Measurements from ENCODE around the gene S1PR3.

The S1PR3 gene

DNA sequence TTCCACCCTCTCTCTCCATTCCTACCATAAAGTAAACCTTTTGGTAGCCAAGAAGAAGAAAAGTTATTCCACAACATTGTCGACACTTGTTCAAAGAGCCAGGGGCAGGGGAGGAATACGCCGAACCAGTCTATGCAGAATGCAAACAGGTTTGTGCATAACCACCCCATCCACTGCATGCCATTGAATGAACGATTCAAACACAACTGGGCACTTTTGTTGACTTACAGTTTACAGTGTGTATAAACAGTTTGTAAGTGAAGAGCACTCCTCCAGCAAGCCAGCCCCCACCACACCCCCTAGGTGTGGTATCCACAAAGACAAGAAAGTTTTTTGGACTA lies 6.8 kb upstream of the S1PR3 start:
- Histone ChIP-seq H3K9ac (ENCODE audit: low read length) (no peak overlapping the region), H3K4me3 (ENCODE audit: low read length) (no peak overlapping the region), H3K9me3 (ENCODE audit: control insufficient read depth, low read depth, low read length) (peaks cover 5% of the 10 kb centered on the region), H3K4me1 (ENCODE audit: control insufficient read depth, low read depth, low read length) (peaks cover 7% of the 10 kb centered on the region), H3K27ac (ENCODE audit: low read length) (no peak overlapping the region), H3K27me3 (ENCODE audit: control insufficient read depth, insufficient read depth, low read length) (peaks cover 2% of the 10 kb centered on the region), H3K36me3 (ENCODE audit: control insufficient read depth, low read depth, low read length) (no peaks in the 10 kb centered on the region)

DNA sequence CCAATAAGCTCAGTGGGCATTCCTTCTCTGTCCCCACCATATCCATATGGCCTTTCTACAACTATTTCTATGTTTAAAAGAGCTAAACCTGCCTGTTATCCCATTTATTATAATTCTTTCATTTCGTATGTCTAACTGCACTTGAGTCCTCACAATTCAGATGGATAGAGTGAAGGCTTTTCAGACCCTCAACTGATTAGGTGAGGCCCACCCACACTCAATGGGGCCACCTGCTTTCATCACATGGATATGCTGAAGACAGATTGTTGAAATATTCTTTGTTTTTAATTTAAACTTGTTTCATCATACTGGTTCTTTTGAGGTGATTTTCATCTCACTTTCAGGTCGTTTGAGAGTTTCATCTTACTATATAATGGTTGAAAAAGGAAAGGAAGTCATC lies 5.7 kb upstream of the S1PR3 start:
- Histone ChIP-seq H3K4me3 (ENCODE audit: low read length) (no peak overlapping the region), H3K27me3 (ENCODE audit: control insufficient read depth, insufficient read depth, low read length) (peaks cover 7% of the 10 kb centered on the region), H3K4me1 (ENCODE audit: control insufficient read depth, low read depth, low read length) (peaks cover 16% of the 10 kb centered on the region), H3K9me3 (ENCODE audit: control insufficient read depth, low read depth, low read length) (peaks cover 4% of the 10 kb centered on the region), H3K27ac (ENCODE audit: low read length) (no peak overlapping the region), H3K9ac (ENCODE audit: low read length) (no peak overlapping the region), H3K36me3 (ENCODE audit: control insufficient read depth, low read depth, low read length) (no peaks in the 10 kb centered on the region)

DNA sequence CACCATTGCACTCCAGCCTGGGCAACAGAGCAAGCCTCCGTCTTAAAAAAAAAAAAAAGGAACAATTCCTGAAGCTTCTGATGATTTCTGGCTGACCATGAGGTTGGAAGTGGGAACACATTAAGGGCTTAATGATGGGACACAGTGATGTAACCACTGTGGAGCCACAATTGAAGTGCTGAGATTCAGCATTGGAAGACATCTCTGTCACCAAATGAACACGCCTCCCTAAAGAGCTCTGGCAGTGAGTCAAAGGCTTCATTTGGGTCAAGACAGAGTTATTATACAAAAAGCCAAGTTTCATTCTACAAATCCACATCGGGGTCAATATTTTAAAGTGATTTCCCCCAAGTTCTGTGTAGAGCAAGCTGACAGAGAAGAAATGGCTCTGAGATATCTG lies 4.5 kb upstream of the S1PR3 start:
- H3K9me3 ChIP-seq (ENCODE audit: control insufficient read depth, low read depth, low read length) = no peaks in the 10 kb centered on the region
- H3K4me3 ChIP-seq (ENCODE audit: low read length) = no peak overlapping the region
- no peak overlapping the region for H3K9ac ChIP-seq (ENCODE audit: low read length)
- H3K36me3 ChIP-seq (ENCODE audit: control insufficient read depth, low read depth, low read length) = no peaks in the 10 kb centered on the region
- H3K27ac ChIP-seq (ENCODE audit: low read length) = no peak overlapping the region
- H3K4me1 ChIP-seq (ENCODE audit: control insufficient read depth, low read depth, low read length) = peaks cover 16% of the 10 kb centered on the region
- H3K27me3 ChIP-seq (ENCODE audit: control insufficient read depth, insufficient read depth, low read length) = peaks cover 7% of the 10 kb centered on the region

DNA sequence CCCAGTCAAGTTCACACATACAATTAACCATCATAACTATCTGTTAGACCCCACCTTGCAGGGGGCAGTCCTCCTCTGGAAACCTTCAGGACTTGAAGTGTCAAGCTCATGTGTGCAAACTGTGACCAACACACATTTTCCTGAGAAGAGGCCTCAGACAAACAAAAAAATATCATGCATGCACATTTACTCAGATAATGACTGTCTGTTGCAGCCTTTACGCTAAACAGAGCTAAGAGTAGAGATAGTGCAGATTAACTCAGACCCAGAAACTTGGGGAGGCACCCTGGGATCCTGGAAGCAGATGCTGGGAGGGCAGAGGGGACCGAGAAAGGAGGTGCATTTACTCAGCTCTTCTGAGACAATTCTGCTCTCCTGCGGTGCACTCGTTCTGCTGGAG lies 3.6 kb upstream of the S1PR3 start:
- no peaks in the 10 kb centered on the region for H3K9me3 ChIP-seq (ENCODE audit: control insufficient read depth, low read depth, low read length)
- no peak overlapping the region for H3K4me3 ChIP-seq (ENCODE audit: low read length)
- peaks cover 16% of the 10 kb centered on the region for H3K27me3 ChIP-seq (ENCODE audit: control insufficient read depth, insufficient read depth, low read length)
- no peak overlapping the region for H3K9ac ChIP-seq (ENCODE audit: low read length)
- H3K4me1 ChIP-seq (ENCODE audit: control insufficient read depth, low read depth, low read length) = peaks cover 22% of the 10 kb centered on the region
- H3K36me3 ChIP-seq (ENCODE audit: control insufficient read depth, low read depth, low read length) = no peaks in the 10 kb centered on the region
- no peak overlapping the region for H3K27ac ChIP-seq (ENCODE audit: low read length)

DNA sequence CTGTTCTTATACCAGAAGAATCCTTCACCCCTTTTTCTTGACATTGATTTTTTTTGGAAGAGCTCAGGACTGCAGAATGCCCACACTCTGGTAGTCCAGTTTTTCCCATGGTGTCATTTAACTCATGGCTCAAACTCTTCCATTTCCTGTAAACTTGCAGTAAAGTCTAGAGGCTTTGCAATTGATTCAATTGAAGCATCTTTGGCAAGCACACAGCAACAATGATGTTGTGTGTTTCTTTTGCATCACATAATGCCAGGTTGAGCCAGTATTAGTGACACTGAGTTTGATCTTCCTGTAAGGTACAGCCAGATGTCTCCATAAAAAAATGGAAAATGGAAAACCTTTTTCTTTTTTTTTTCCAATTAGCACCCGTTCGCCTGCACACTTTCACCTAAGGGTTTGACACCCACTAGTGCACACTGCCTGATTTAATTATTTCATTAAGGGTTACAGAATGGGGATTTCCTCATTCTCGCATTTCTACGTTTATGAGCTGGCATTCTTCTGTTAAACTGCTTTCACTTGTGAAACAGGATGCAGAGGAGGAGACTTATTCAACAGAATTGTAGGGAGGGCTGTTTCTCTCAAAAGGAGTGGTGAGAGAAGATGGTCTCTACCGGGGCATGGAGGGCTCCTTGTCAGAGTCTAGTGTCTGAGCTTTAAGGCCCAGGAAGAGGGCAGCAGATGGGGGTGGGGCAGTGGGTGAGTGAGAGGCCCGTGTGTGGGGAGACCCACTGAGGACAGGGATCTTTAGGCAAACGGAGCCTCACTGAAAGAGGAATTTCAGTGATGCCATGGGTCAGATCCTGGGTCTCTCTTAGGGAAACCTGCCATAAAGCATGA lies 2.2 kb upstream of the S1PR3 start:
- Histone ChIP-seq H3K9me3 (ENCODE audit: control insufficient read depth, low read depth, low read length) (no peaks in the 10 kb centered on the region), H3K27me3 (ENCODE audit: control insufficient read depth, insufficient read depth, low read length) (peaks cover 20% of the 10 kb centered on the region), H3K27ac (ENCODE audit: low read length) (no peak overlapping the region), H3K9ac (ENCODE audit: low read length) (no peak overlapping the region), H3K4me1 (ENCODE audit: control insufficient read depth, low read depth, low read length) (peaks cover 22% of the 10 kb centered on the region), H3K4me3 (ENCODE audit: low read length) (no peak overlapping the region), H3K36me3 (ENCODE audit: control insufficient read depth, low read depth, low read length) (no peaks in the 10 kb centered on the region)

DNA sequence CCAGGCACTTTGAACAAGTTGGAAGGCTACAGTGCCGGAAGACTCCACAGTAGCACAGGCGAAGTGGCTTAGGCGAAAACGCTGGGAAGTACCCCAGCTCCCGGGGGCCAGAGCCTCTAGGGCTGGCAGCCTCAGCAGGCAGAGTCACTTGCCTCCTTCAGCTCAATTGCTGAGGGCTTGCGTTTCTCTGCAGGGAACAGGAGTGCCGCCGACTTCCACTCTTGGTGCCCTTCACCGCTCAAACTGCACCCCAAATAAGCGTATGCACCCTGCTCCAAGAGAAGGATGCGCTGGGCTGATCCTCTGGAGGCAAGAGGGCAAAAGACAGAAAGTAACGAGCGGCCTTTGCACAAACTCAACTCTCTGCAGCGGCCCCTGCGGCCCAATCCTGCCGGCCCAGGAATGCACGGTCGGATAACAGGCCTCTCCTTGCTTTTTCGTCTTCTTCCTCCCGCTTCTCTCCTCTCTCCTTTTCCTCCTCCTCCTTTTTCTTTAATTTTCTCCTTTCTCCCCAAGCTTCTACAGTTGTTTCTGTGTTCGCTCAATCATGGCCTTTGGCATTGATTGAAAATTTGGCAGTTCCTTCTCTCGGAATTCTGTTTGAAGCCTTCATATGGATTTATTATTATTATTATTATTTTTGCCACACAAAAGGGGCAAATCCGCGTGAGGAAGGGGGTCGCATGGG lies 1.1 kb upstream of the S1PR3 start:
- peaks cover 20% of the 10 kb centered on the region for H3K27me3 ChIP-seq (ENCODE audit: control insufficient read depth, insufficient read depth, low read length)
- H3K9ac ChIP-seq (ENCODE audit: low read length) = peak overlapping the region; percentile 58
- no peak overlapping the region for H3K27ac ChIP-seq (ENCODE audit: low read length)
- H3K9me3 ChIP-seq (ENCODE audit: control insufficient read depth, low read depth, low read length) = no peaks in the 10 kb centered on the region
- H3K36me3 ChIP-seq (ENCODE audit: control insufficient read depth, low read depth, low read length) = no peaks in the 10 kb centered on the region
- H3K4me3 ChIP-seq (ENCODE audit: low read length) = peak overlapping the region; percentile 93
- H3K4me1 ChIP-seq (ENCODE audit: control insufficient read depth, low read depth, low read length) = peaks cover 22% of the 10 kb centered on the region

DNA sequence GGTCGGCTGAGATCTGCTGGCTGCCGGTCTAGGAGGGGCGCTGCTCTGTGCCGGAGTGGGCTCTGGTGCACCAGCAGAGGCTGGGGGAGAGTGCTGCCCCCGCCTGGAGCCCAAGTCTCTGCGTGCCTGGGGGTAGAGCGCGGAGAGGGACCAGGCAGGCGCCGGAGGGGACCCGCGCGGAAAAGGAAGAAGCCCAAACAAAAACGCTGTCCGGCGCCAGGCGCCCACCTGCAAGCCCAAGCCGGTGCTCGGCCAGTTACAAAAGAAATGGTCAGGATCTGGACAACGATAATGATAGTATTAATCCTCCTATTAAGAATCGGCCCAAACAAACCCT lies 571 bp upstream of the S1PR3 start:
- peaks cover 20% of the 10 kb centered on the region for H3K27me3 ChIP-seq (ENCODE audit: control insufficient read depth, insufficient read depth, low read length)
- no peaks in the 10 kb centered on the region for H3K9me3 ChIP-seq (ENCODE audit: control insufficient read depth, low read depth, low read length)
- H3K27ac ChIP-seq (ENCODE audit: low read length) = no peak overlapping the region
- peak overlapping the region; percentile 93 for H3K4me3 ChIP-seq (ENCODE audit: low read length)
- H3K36me3 ChIP-seq (ENCODE audit: control insufficient read depth, low read depth, low read length) = no peaks in the 10 kb centered on the region
- peak overlapping the region; percentile 58 for H3K9ac ChIP-seq (ENCODE audit: low read length)
- peaks cover 22% of the 10 kb centered on the region for H3K4me1 ChIP-seq (ENCODE audit: control insufficient read depth, low read depth, low read length)

DNA sequence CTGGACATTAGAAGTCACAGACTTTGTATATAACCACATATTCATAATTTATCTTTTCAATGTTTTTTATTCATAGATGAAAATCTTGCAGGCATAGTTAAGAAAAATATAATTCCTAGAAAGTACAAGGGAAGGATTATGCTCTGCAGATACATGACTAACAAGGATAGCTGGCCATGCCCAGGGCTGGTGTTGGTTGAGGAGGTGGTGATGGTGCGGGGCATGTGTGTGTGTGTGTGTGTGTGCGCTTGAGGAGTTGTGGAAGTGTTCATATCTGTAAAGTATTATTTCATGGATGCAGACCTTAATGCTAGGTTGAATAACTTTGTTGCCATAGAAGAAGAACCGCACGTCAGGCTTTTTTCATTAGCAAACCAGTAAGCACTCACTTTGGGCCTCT lies 1.3 kb downstream of the S1PR3 start:
- H3K27ac ChIP-seq (ENCODE audit: low read length) = no peak overlapping the region
- peaks cover 22% of the 10 kb centered on the region for H3K4me1 ChIP-seq (ENCODE audit: control insufficient read depth, low read depth, low read length)
- no peak overlapping the region for H3K9ac ChIP-seq (ENCODE audit: low read length)
- H3K9me3 ChIP-seq (ENCODE audit: control insufficient read depth, low read depth, low read length) = no peaks in the 10 kb centered on the region
- H3K27me3 ChIP-seq (ENCODE audit: control insufficient read depth, insufficient read depth, low read length) = peaks cover 20% of the 10 kb centered on the region
- peaks cover 4% of the 10 kb centered on the region for H3K36me3 ChIP-seq (ENCODE audit: control insufficient read depth, low read depth, low read length)
- peak overlapping the region; percentile 93 for H3K4me3 ChIP-seq (ENCODE audit: low read length)

DNA sequence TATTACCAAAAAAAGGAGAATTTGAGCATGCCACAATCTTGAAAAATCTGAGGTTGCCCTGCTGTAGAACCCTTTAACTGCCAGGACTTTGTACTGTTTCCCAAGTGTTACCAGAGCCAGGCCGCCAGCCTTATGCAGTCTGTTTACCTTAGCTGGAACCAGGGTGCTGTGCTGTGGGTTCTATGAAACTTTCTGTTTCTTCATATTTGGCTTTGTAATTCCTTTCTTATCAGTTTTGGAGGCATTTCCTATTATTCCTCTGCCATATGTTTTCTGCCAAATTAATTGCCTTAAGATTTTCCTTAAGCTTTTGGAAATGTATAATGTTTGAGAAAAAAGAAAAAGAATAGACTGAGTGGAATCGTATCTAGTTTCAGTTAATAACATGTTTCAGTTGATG lies 2.1 kb downstream of the S1PR3 start:
- peaks cover 4% of the 10 kb centered on the region for H3K36me3 ChIP-seq (ENCODE audit: control insufficient read depth, low read depth, low read length)
- no peaks in the 10 kb centered on the region for H3K9me3 ChIP-seq (ENCODE audit: control insufficient read depth, low read depth, low read length)
- H3K4me3 ChIP-seq (ENCODE audit: low read length) = no peak overlapping the region
- H3K4me1 ChIP-seq (ENCODE audit: control insufficient read depth, low read depth, low read length) = peaks cover 22% of the 10 kb centered on the region
- no peak overlapping the region for H3K27ac ChIP-seq (ENCODE audit: low read length)
- peaks cover 20% of the 10 kb centered on the region for H3K27me3 ChIP-seq (ENCODE audit: control insufficient read depth, insufficient read depth, low read length)
- H3K9ac ChIP-seq (ENCODE audit: low read length) = no peak overlapping the region

DNA sequence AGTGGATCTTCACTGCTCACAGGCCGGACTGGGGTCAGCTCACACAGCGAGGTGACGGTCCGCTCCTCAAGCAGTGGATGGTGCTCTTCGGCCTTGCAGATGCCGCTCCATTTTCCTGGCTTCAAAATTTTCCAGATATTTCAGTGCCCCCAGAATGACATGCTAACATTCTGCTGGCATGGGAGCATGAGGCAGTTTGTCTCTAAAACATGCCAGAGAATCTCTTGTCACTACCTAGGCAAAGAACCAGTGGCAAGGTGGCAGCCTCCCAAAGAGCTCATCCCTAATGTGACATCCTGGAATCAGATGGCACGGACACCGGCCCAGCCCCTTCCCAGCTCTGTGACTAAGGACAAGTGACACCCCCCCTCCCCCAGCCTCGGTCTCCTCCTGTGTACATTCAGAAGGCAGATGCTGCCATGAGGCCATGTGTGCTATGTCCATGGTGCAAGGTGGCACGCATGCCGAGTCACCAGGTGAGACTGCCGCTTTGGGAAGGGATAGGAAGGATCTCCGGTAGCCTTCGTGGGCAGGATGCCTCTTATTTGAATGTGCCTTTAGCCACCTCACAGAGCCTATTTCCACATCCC lies 2.7 kb downstream of the S1PR3 start:
- Histone ChIP-seq H3K4me3 (ENCODE audit: low read length) (no peak overlapping the region), H3K9me3 (ENCODE audit: control insufficient read depth, low read depth, low read length) (no peaks in the 10 kb centered on the region), H3K36me3 (ENCODE audit: control insufficient read depth, low read depth, low read length) (peaks cover 4% of the 10 kb centered on the region), H3K4me1 (ENCODE audit: control insufficient read depth, low read depth, low read length) (peaks cover 21% of the 10 kb centered on the region), H3K9ac (ENCODE audit: low read length) (no peak overlapping the region), H3K27ac (ENCODE audit: low read length) (no peak overlapping the region), H3K27me3 (ENCODE audit: control insufficient read depth, insufficient read depth, low read length) (peaks cover 20% of the 10 kb centered on the region)

DNA sequence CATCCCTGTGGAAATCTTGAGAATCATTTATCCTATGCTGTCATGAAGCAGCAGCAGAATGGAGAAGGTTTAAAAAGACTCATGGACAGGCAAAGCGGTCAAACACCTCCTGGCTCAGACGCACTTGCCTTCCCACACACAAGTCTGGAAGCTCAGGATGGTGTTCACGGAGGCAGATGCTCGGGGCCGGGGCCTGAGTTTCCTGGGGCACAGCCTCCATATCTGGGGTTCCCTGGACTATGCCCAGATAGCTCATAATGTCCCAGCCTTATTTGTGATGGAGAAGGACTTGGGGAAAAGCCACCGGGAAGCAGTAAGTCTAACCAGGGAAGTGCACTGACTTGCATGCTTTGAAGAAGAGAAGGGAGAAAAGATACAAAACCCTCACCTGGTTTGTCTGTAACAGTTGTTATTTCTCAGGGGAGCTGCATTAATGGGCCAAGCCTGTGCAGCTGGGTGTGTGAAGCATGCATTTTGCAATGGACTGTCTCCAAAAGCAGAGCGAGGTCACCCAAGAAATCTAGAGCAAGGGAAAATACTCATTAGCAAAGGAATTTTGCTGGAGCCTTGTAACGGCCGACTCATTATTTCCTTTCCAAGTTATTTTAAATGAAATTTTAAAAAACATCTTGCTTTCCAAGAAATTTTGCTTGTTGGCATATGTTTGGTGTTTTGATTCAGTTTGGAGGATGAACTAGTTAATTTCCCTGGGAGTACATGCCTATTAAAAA lies 3.4 kb downstream of the S1PR3 start:
- peaks cover 4% of the 10 kb centered on the region for H3K36me3 ChIP-seq (ENCODE audit: control insufficient read depth, low read depth, low read length)
- no peak overlapping the region for H3K9ac ChIP-seq (ENCODE audit: low read length)
- no peak overlapping the region for H3K4me3 ChIP-seq (ENCODE audit: low read length)
- peaks cover 17% of the 10 kb centered on the region for H3K27me3 ChIP-seq (ENCODE audit: control insufficient read depth, insufficient read depth, low read length)
- H3K9me3 ChIP-seq (ENCODE audit: control insufficient read depth, low read depth, low read length) = no peaks in the 10 kb centered on the region
- H3K4me1 ChIP-seq (ENCODE audit: control insufficient read depth, low read depth, low read length) = peaks cover 14% of the 10 kb centered on the region
- H3K27ac ChIP-seq (ENCODE audit: low read length) = no peak overlapping the region
